Measurements from ENCODE around the gene LRRC32. TPM values are rescaled to one million over a fixed set of nuclear protein-coding genes. Genes with fewer than 3 reads are reported as not detected.

Gene LRRC32
- total and polyA plus RNA-seq, 10 of the 15 experiments (the other 5 are each of a cell fraction or from before 2014, with no cell fraction given), result 0.56 to 20.8 (median 7.4) TPM

DNA sequence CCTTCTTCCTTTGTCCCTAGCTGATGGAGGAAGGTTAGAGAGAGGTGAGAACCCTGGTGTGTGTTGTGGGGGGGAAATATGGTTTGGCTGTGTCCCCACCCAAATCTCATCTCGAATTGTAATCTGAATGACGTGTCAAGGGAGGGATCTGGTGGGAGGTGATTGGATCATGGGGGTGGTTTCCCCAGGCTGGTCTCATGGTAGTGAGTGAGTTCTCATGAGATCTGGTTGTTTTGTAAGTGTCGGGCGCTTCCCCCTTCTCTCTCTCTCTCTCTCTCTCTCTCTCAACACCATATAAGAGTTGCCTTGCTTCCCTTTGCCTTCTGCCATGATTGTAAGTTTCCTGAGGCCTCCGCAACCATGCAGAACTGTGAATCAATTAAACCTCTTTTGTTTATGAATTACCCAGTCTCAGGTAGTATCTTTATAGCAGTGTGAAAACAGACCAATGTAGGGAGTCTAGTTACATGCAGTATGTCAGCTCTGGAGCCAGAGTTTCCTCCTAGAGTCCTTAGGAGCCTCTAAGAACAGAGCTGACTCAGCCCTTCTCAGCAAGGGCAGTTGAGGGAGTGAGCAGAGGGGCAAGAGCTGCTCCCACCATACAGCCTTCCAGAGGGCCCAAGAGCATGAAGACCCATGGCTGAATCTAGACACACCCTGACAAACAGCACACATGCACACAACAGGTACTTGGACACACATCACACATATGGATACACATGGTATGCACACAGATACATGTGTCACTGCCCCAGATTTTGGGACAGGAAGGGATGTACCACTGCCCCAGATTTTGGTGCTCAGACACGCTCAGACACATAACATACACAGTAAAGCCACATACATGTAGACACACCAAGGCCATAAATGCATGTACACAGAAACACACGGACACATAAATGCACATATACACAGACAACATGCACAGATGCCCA is 12.9 kb upstream of the LRRC32 start:
- SMC1A ChIA-PET (ENCODE audit: uncharacterized antibody, unreplicated experiment), result no interaction called here
- no peaks in the 10 kb centered on the region for H4K20me1 ChIP-seq (ENCODE audit: control insufficient read depth, insufficient read depth)
- no peak overlapping the region for H3K4me3 ChIP-seq
- in situ Hi-C loops (cut with MboI), result no loop called here
- H3K4me1 ChIP-seq (ENCODE audit: control insufficient read depth, insufficient read depth, low read length), result peaks cover 17% of the 10 kb centered on the region
- H3K27me3 ChIP-seq (replicated peaks in 1 of 2; ENCODE audit: control insufficient read depth in 2 of 2, insufficient read depth in 2 of 2, low read length in 1 of 2), result peaks cover 0 to 2% of the 10 kb centered on the region in 2 experiments; a peak in 2 of 4 replicates
- no peak for TF ChIP-seq TCF3 (IDR thresholded peaks at IDR 0.05; ENCODE audit: borderline replicate concordance, insufficient read depth, low read depth, low read length)
- no peak for TF ChIP-seq SMARCA5 (IDR thresholded peaks at IDR 0.05)
- TF ChIP-seq, protein P1, sequence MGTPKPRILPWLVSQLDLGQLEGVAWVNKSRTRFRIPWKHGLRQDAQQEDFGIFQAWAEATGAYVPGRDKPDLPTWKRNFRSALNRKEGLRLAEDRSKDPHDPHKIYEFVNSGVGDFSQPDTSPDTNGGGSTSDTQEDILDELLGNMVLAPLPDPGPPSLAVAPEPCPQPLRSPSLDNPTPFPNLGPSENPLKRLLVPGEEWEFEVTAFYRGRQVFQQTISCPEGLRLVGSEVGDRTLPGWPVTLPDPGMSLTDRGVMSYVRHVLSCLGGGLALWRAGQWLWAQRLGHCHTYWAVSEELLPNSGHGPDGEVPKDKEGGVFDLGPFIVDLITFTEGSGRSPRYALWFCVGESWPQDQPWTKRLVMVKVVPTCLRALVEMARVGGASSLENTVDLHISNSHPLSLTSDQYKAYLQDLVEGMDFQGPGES (IDR thresholded peaks at IDR 0.05), result no peak
- no peak for TF ChIP-seq MYC (IDR thresholded peaks at IDR 0.05; ENCODE audit: insufficient read depth, insufficient read length, insufficient replicate concordance, low read length, severe bottlenecking)
- no peak for TF ChIP-seq CREB1 (IDR thresholded peaks at IDR 0.05; ENCODE audit: low read depth)
- TF ChIP-seq RB1 (IDR thresholded peaks at IDR 0.05; ENCODE audit: borderline replicate concordance), result no peak
- TF ChIP-seq POU2F2 (IDR thresholded peaks at IDR 0.05; ENCODE audit: borderline replicate concordance, low read depth, low read length), result no peak
- TF ChIP-seq BCL11A (IDR thresholded peaks at IDR 0.05; ENCODE audit: low read depth, low read length), result no peak
- no peak for TF ChIP-seq SRF (IDR thresholded peaks at IDR 0.05; ENCODE audit: low read depth in 2 of 2, low read length in 2 of 2)
- no peak for TF ChIP-seq NFIC (IDR thresholded peaks at IDR 0.05; ENCODE audit: low read depth, low read length)
- TF ChIP-seq POLR2A (IDR thresholded peaks at IDR 0.05; ENCODE audit: low read depth, low read length), result no peak
- TF ChIP-seq RELA (IDR thresholded peaks at IDR 0.05; ENCODE audit: borderline replicate concordance, partially characterized antibody), result no peak
- TF ChIP-seq STAT3 (IDR thresholded peaks at IDR 0.05; ENCODE audit: low read depth, low read length), result no peak
- TF ChIP-seq ASH2L (IDR thresholded peaks at IDR 0.05; ENCODE audit: borderline replicate concordance, low read depth), result no peak
- no peak for TF ChIP-seq IKZF1 (conservative IDR thresholded peaks at IDR 0.05)
- no peak for TF ChIP-seq EED (IDR thresholded peaks at IDR 0.05; ENCODE audit: low read depth)
- TF ChIP-seq, protein P2, sequence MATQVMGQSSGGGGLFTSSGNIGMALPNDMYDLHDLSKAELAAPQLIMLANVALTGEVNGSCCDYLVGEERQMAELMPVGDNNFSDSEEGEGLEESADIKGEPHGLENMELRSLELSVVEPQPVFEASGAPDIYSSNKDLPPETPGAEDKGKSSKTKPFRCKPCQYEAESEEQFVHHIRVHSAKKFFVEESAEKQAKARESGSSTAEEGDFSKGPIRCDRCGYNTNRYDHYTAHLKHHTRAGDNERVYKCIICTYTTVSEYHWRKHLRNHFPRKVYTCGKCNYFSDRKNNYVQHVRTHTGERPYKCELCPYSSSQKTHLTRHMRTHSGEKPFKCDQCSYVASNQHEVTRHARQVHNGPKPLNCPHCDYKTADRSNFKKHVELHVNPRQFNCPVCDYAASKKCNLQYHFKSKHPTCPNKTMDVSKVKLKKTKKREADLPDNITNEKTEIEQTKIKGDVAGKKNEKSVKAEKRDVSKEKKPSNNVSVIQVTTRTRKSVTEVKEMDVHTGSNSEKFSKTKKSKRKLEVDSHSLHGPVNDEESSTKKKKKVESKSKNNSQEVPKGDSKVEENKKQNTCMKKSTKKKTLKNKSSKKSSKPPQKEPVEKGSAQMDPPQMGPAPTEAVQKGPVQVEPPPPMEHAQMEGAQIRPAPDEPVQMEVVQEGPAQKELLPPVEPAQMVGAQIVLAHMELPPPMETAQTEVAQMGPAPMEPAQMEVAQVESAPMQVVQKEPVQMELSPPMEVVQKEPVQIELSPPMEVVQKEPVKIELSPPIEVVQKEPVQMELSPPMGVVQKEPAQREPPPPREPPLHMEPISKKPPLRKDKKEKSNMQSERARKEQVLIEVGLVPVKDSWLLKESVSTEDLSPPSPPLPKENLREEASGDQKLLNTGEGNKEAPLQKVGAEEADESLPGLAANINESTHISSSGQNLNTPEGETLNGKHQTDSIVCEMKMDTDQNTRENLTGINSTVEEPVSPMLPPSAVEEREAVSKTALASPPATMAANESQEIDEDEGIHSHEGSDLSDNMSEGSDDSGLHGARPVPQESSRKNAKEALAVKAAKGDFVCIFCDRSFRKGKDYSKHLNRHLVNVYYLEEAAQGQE (IDR thresholded peaks at IDR 0.05; ENCODE audit: low read depth, low read length), result no peak
- no peak for TF ChIP-seq FOS (IDR thresholded peaks at IDR 0.05; ENCODE audit: borderline replicate concordance, extremely low read depth, insufficient read length)
- TF ChIP-seq RAD51 (IDR thresholded peaks at IDR 0.05), result no peak
- no peak for TF ChIP-seq ATF7 (IDR thresholded peaks at IDR 0.05; ENCODE audit: low read depth)
- CTCF ChIA-PET, result interaction anchor here (1.4 to 17.2 kb wide), 3 partner anchors 11 to 83 kb away, joined by 5 to 273 read pairs (median 23); no protein-coding TSS in a partner anchor
- intact Hi-C loops (cut with micrococcal nuclease; ENCODE audit: unreplicated experiment), result loop anchor here (5.0 kb wide), 1 partner anchor 476 kb away; the partner anchor contains the start of gene WNT11
- no peak for ATAC-seq
- no peaks in the 10 kb centered on the region; the same call in 2 of the 3 replicates for H3K9me3 ChIP-seq (replicated peaks; ENCODE audit: control insufficient read depth, insufficient read depth, low read length)
- H3K36me3 ChIP-seq (ENCODE audit: control insufficient read depth in 2 of 2, insufficient read depth in 2 of 2, low read length in 1 of 2), result no peaks in the 10 kb centered on the region
- no peak overlapping the region for H3K4me2 ChIP-seq (ENCODE audit: control insufficient read depth, insufficient read depth)
- no peak for DNase-seq (ENCODE audit: low read depth, low spot score)
- no peaks in the 10 kb centered on the region for H3K79me2 ChIP-seq (ENCODE audit: control insufficient read depth, insufficient read depth, low read length)
- no peak overlapping the region for H3K9ac ChIP-seq (ENCODE audit: control insufficient read depth, insufficient read depth, low read length)
- POLR2A ChIA-PET, result no interaction called here
- no TSS peak for BruUV-seq (replicated peaks)
- no peak overlapping the region for H3K27ac ChIP-seq (ENCODE audit: control insufficient read depth, insufficient read depth)
- H2AFZ ChIP-seq (ENCODE audit: control insufficient read depth, low read depth, low read length), result no peak overlapping the region
- WGBS (ENCODE audit: insufficient coverage, insufficient replicate concordance, low lambda C conversion rate, missing lambda C conversion rate), result 24% methylated on average over 7 of the region's 7 CpGs
- no peak for FAIRE-seq
- RAD21 ChIA-PET (ENCODE audit: unreplicated experiment), result interaction anchor here (1.0 to 3.8 kb wide), 2 partner anchors 85 to 107 kb away, joined by 3 to 25 read pairs; no protein-coding TSS in a partner anchor
